ENCODE data around the gene TMEM182. TPM values are rescaled to one million over a fixed set of nuclear protein-coding genes. Genes with fewer than 3 reads are reported as not detected.

Gene TMEM182
- total RNA-seq, 1 experiment from 2014 or later, result 6.5 TPM

- TF ChIP-seq EZH2phosphoT487 (IDR thresholded peaks at IDR 0.05; ENCODE audit: borderline replicate concordance, low read length), result no peak
- TF ChIP-seq CTCF (conservative IDR thresholded peaks at IDR 0.05; ENCODE audit: low read depth, low read length), result no peak
- no peak for TF ChIP-seq EZH2 (IDR thresholded peaks at IDR 0.05; ENCODE audit: low read length, unreplicated experiment)
- no peaks in the 10 kb centered on the region for H4K20me1 ChIP-seq (ENCODE audit: low read length)
- no peak overlapping the region for H2AFZ ChIP-seq (ENCODE audit: low read length)
- no peak overlapping the region for H3K4me3 ChIP-seq (ENCODE audit: low read length)
- H3K4me2 ChIP-seq (ENCODE audit: low read length), result no peak overlapping the region
- no peaks in the 10 kb centered on the region for H3K79me2 ChIP-seq (ENCODE audit: low read length)
- ChIA-PET POLR2A (ENCODE audit: unreplicated experiment) (no interaction called here), CTCF (interaction anchor here (0.5 kb wide), 1 partner anchor 358 kb away, joined by 3 read pairs; no protein-coding TSS in a partner anchor)
- intact Hi-C loops (cut with micrococcal nuclease), result no loop called here
- no TSS peak for BruUV-seq (replicated peaks)
- peaks cover 40% of the 10 kb centered on the region for H3K36me3 ChIP-seq (ENCODE audit: low read depth, low read length)
- no peak for ATAC-seq
- H3K4me1 ChIP-seq (ENCODE audit: insufficient read depth, low read length), result no peaks in the 10 kb centered on the region
- no peak for DNase-seq
- peaks cover 28% of the 10 kb centered on the region; the same call in 1 of the 2 replicates for H3K9me3 ChIP-seq (ENCODE audit: low read length)
- no peaks in the 10 kb centered on the region for H3K27me3 ChIP-seq (ENCODE audit: low read length)
- no peak overlapping the region for H3K27ac ChIP-seq (ENCODE audit: low read length)
- no peak overlapping the region for H3K9ac ChIP-seq (ENCODE audit: low read length)
- no peaks in the 10 kb centered on the region for H3F3A ChIP-seq (ENCODE audit: low read length, unreplicated experiment)
- no peaks in the 10 kb centered on the region for H3K9me2 ChIP-seq (replicated peaks; ENCODE audit: low read length)
Measured at GRCh38 chr2:102803041-102803896, 41.4 kb downstream of the TMEM182 start.

GRCh38 chr2:102803897-102804217, 42.0 kb downstream of the TMEM182 start:
- DNase-seq (no peak), ATAC-seq (no peak)
- TF ChIP-seq CTCF (conservative IDR thresholded peaks at IDR 0.05; ENCODE audit: low read depth, low read length) (no peak), EZH2 (IDR thresholded peaks at IDR 0.05; ENCODE audit: low read length, unreplicated experiment) (no peak), EZH2phosphoT487 (IDR thresholded peaks at IDR 0.05; ENCODE audit: borderline replicate concordance, low read length) (no peak)
- H3K4me3 ChIP-seq (ENCODE audit: low read length), result no peak overlapping the region
- POLR2A ChIA-PET (ENCODE audit: unreplicated experiment), result no interaction called here
- no TSS peak for BruUV-seq (replicated peaks)
- H3K36me3 ChIP-seq (ENCODE audit: low read depth, low read length), result peaks cover 38% of the 10 kb centered on the region
- H3K9me2 ChIP-seq (replicated peaks; ENCODE audit: low read length), result no peaks in the 10 kb centered on the region
- peaks cover 27% of the 10 kb centered on the region; the same call in 1 of the 2 replicates for H3K9me3 ChIP-seq (ENCODE audit: low read length)
- no peak overlapping the region for H3K9ac ChIP-seq (ENCODE audit: low read length)
- no peaks in the 10 kb centered on the region for H3F3A ChIP-seq (ENCODE audit: low read length, unreplicated experiment)
- CTCF ChIA-PET, result no interaction called here
- no peaks in the 10 kb centered on the region for H3K79me2 ChIP-seq (ENCODE audit: low read length)
- no peaks in the 10 kb centered on the region for H3K27me3 ChIP-seq (ENCODE audit: low read length)
- intact Hi-C loops (cut with micrococcal nuclease), result no loop called here
- H4K20me1 ChIP-seq (ENCODE audit: low read length), result no peaks in the 10 kb centered on the region
- no peak overlapping the region for H3K27ac ChIP-seq (ENCODE audit: low read length)
- no peaks in the 10 kb centered on the region for H3K4me1 ChIP-seq (ENCODE audit: insufficient read depth, low read length)
- H3K4me2 ChIP-seq (ENCODE audit: low read length), result no peak overlapping the region
- no peak overlapping the region for H2AFZ ChIP-seq (ENCODE audit: low read length)

Data from PC-3 (cell line).